IMR-90 (cell line): ENCODE results near the gene MCCD1. TPM values are rescaled to one million over a fixed set of nuclear protein-coding genes. Genes with fewer than 3 reads are reported as not detected.

Experiments used
- ATAC-seq: fragments of 200-7000 bp; cut with Tn5 transposase; 2 replicates; pipeline ENCODE4 v1.9.1; 2020; ENCODE audit warnings: low read depth, mild to moderate bottlenecking, moderate library complexity
- BruUV-seq: library from RNA; stranded (reverse); fragments of 400-500 nt; replicated peaks from 2 replicates; lab custom pipeline; 2021; lab: Mats Ljungman, UMichigan
- CTCF ChIA-PET: fragments of 300-600 bp; formaldehyde crosslinking; extraction: SDS; loops from one replicate; lab custom pipeline; 2021; ENCODE audit warnings: antibody characterized with exemption; lab: Yijun Ruan, JAX
- POLR2A ChIA-PET: fragments of 300-600 bp; sonication (Branson Sonifier 250); formaldehyde crosslinking; loops from one replicate; lab custom pipeline; 2022; ENCODE audit warnings: antibody characterized with exemption; ENCODE audit not compliant: unreplicated experiment; lab: Charles Lee
- DNase-seq: peaks from one replicate; pipeline ENCODE4 v3.0.0; 2013
- H2AFZ ChIP-seq: replicated peaks from 2 replicates; pipeline ENCODE3; 2013; ENCODE audit warnings: low read length, mild to moderate bottlenecking; ENCODE audit not compliant: poor library complexity
- H2AK5ac ChIP-seq: 2 replicates; pipeline ENCODE4 v1.6.1; 2013; ENCODE audit warnings: low read depth, low read length, inconsistent platforms
- H2AK9ac ChIP-seq: replicated peaks from 2 replicates; pipeline ENCODE3; 2013; ENCODE audit warnings: mild to moderate bottlenecking, low read depth, low read length, moderate library complexity; ENCODE audit not compliant: poor library complexity
- H2BK120ac ChIP-seq: 2 replicates; pipeline ENCODE4 v1.6.1; 2013; ENCODE audit warnings: low read depth, low read length, inconsistent platforms
- H2BK15ac ChIP-seq: 3 replicates; pipeline ENCODE4 v1.6.1; 2013; ENCODE audit warnings: low read depth, low read length, inconsistent platforms
- H2BK20ac ChIP-seq: 2 replicates; pipeline ENCODE4 v1.6.1; 2013; ENCODE audit warnings: low read depth, mild to moderate bottlenecking, inconsistent platforms, low read length, moderate library complexity
- H2BK5ac ChIP-seq: 2 replicates; pipeline ENCODE4 v1.6.1; 2013; ENCODE audit warnings: mild to moderate bottlenecking, low read depth, low read length, inconsistent platforms; ENCODE audit not compliant: poor library complexity, severe bottlenecking
- H3K14ac ChIP-seq: replicated peaks from 2 replicates; pipeline ENCODE4 v1.6.1; 2013; ENCODE audit warnings: low read depth, low read length, inconsistent platforms
- H3K18ac ChIP-seq: 2 replicates; pipeline ENCODE4 v1.6.1; 2013; ENCODE audit warnings: low read depth, low read length, control low read depth
- H3K23ac ChIP-seq: 2 replicates; pipeline ENCODE4 v1.6.1; 2013; ENCODE audit warnings: low read depth, low read length, inconsistent platforms
- H3K27ac ChIP-seq: 2 replicates; pipeline ENCODE4 v1.5.1; 2013; ENCODE audit warnings: mild to moderate bottlenecking, control low read depth, low read length; ENCODE audit not compliant: insufficient read depth
- H3K27me3 ChIP-seq: 2 replicates; pipeline ENCODE4 v1.6.1; 2013; ENCODE audit warnings: low read length; ENCODE audit not compliant: control insufficient read depth, insufficient read depth
- H3K36me3 ChIP-seq: 2 replicates; pipeline ENCODE4 v1.6.1; 2013; ENCODE audit warnings: low read length, mixed read lengths; ENCODE audit not compliant: control insufficient read depth, insufficient read depth
- H3K4ac ChIP-seq: 2 replicates; pipeline ENCODE4 v1.6.1; 2013; ENCODE audit warnings: low read depth, low read length, inconsistent platforms
- H3K4me1 ChIP-seq: 2 replicates; pipeline ENCODE4 v1.6.1; 2013; ENCODE audit warnings: low read length, mixed read lengths; ENCODE audit not compliant: control insufficient read depth, insufficient read depth
- H3K4me2 ChIP-seq: 2 replicates; pipeline ENCODE4 v1.6.1; 2013; ENCODE audit warnings: low read depth, mild to moderate bottlenecking, control low read depth, low read length, moderate library complexity
- H3K4me3 ChIP-seq: 2 replicates; pipeline ENCODE4 v1.5.1; 2013; ENCODE audit warnings: low read depth, mild to moderate bottlenecking, control low read depth, low read length, moderate library complexity; ENCODE audit not compliant: insufficient read depth
- H3K56ac ChIP-seq: 2 replicates; pipeline ENCODE4 v1.6.1; 2013; ENCODE audit warnings: low read length, inconsistent platforms; ENCODE audit not compliant: insufficient read depth; ENCODE audit errors: extremely low read depth
- H3K79me1 ChIP-seq, 2 experiments: 2 replicates each; pipeline ENCODE4 v1.6.1; 2013; ENCODE audit warnings: low read length in 2 of 2, inconsistent platforms in 1 of 2, low read depth in 1 of 2
- H3K9ac ChIP-seq: 2 replicates; pipeline ENCODE4 v1.6.1; 2013; ENCODE audit warnings: low read depth, low read length, control low read depth
- H3K9me1 ChIP-seq: 2 replicates; pipeline ENCODE4 v1.6.1; 2013; ENCODE audit warnings: low read length, inconsistent platforms; ENCODE audit not compliant: insufficient read depth
- H3K9me3 ChIP-seq: 2 replicates; pipeline ENCODE4 v1.6.1; 2013; ENCODE audit warnings: low read length; ENCODE audit not compliant: control insufficient read depth, insufficient read depth
- H4K20me1 ChIP-seq: 2 replicates; pipeline ENCODE4 v1.6.1; 2013; ENCODE audit warnings: low read length, inconsistent platforms; ENCODE audit not compliant: insufficient read depth
- H4K5ac ChIP-seq: 2 replicates; pipeline ENCODE4 v1.6.1; 2013; ENCODE audit warnings: mild to moderate bottlenecking, low read depth, low read length, control low read depth
- H4K8ac ChIP-seq, 2 experiments: 2 replicates each; pipeline ENCODE4 v1.6.1; 2013; ENCODE audit warnings: low read depth in 2 of 2, low read length in 2 of 2, control low read depth in 1 of 2, inconsistent platforms in 1 of 2
- H4K91ac ChIP-seq: 2 replicates; pipeline ENCODE4 v1.6.1; 2013; ENCODE audit warnings: low read depth, low read length, inconsistent platforms; ENCODE audit not compliant: insufficient read depth
- BHLHE40 ChIP-seq: fragments of 150-350 bp; IDR thresholded peaks from 2 replicates; pipeline ENCODE4 v1.6.1; 2016; ENCODE audit warnings: mild to moderate bottlenecking, low read depth, low read length
- CEBPB ChIP-seq: IDR thresholded peaks from 2 replicates; pipeline ENCODE4 v1.6.1; 2012; ENCODE audit warnings: low read depth, low read length, improper control_type of control experiment
- CHD1 ChIP-seq: IDR thresholded peaks from 2 replicates; pipeline ENCODE4 v1.6.1; 2012; ENCODE audit warnings: low read depth, low read length, improper control_type of control experiment
- FOS ChIP-seq: fragments of 150-350 bp; IDR thresholded peaks from 2 replicates; pipeline ENCODE4 v1.6.1; 2016; ENCODE audit warnings: low read depth, low read length
- MAFK ChIP-seq: IDR thresholded peaks from 2 replicates; pipeline ENCODE4 v1.6.1; 2012; ENCODE audit warnings: low read depth, low read length, improper control_type of control experiment
- MAZ ChIP-seq: IDR thresholded peaks from 2 replicates; pipeline ENCODE4 v1.6.1; 2012; ENCODE audit warnings: low read depth, mild to moderate bottlenecking, low read length, improper control_type of control experiment, moderate library complexity, borderline replicate concordance
- MXI1 ChIP-seq: IDR thresholded peaks from 2 replicates; pipeline ENCODE4 v1.6.1; 2012; ENCODE audit warnings: low read depth, mild to moderate bottlenecking, low read length, moderate library complexity, borderline replicate concordance
- NFE2L2 ChIP-seq: fragments of 150-350 bp; IDR thresholded peaks from 2 replicates; pipeline ENCODE4 v1.6.1; 2016; ENCODE audit warnings: low read depth, mild to moderate bottlenecking, low read length
- POLR2A ChIP-seq: IDR thresholded peaks from 2 replicates; pipeline ENCODE4 v1.6.1; 2012; ENCODE audit warnings: mild to moderate bottlenecking, low read depth, low read length
- RAD21 ChIP-seq: IDR thresholded peaks from 2 replicates; pipeline ENCODE4 v1.6.1; 2012; ENCODE audit warnings: low read length, improper control_type of control experiment
- RCOR1 ChIP-seq: IDR thresholded peaks from 2 replicates; pipeline ENCODE4 v1.6.1; 2012; ENCODE audit warnings: mild to moderate bottlenecking, low read length, improper control_type of control experiment; ENCODE audit not compliant: insufficient replicate concordance
- RFX5 ChIP-seq: IDR thresholded peaks from 2 replicates; pipeline ENCODE4 v1.8.0; 2012; ENCODE audit warnings: low read depth, mild to moderate bottlenecking, low read length, moderate library complexity
- SMC3 ChIP-seq: fragments of 150-350 bp; IDR thresholded peaks from 2 replicates; pipeline ENCODE4 v1.6.1; 2016; ENCODE audit warnings: low read depth, mild to moderate bottlenecking, antibody characterized with exemption, low read length, moderate library complexity
- WGBS, 2 experiments: methylation state at CpG; one replicate each; pipeline versions ENCODE4 v1.1.5 to v1.1.7; 2013; ENCODE audit warnings: missing lambda C conversion rate in 2 of 2; ENCODE audit not compliant: insufficient read length in 1 of 2; ENCODE audit errors: extremely low coverage in 2 of 2; 5-methylcytosine and 5-hydroxymethylcytosine counted together
- dilution Hi-C: fragments of 300-500 bp; cut with HindIII; formaldehyde crosslinking; loops from one replicate; pipeline ENCODE4 v1.14.3; 2018; ENCODE audit warnings: low sequenced_read_pairs; ENCODE audit not compliant: unreplicated experiment
- in situ Hi-C: fragments of 300-500 bp; cut with MboI; formaldehyde crosslinking; loops from 3 replicates; pipeline ENCODE4 v1.14.3; 2019; ENCODE audit warnings: low sequenced_read_pairs, inconsistent platforms, mixed read lengths
- intact Hi-C: fragments of 100-400 bp; cut with micrococcal nuclease; formaldehyde crosslinking; loops from 2 replicates; pipeline ENCODE4 v1.10.0; 2022
- polyA plus RNA-seq, 3 experiments: library from polyadenylated mRNA; depleted of rRNA; stranded (reverse); fragments of >200 nt; gene quantifications; 2 replicates each; pipeline ENCODE4 v1.2.3, GENCODE V29; 2012; ENCODE audit warnings: low replicate concordance in 1 of 3
- total RNA-seq: library from RNA; depleted of rRNA; stranded (reverse); fragments of >200 nt; gene quantifications from 2 replicates; pipeline ENCODE4 v1.2.3, GENCODE V29; 2012
- TF ChIP-seq, protein P1 (sequence below): conservative IDR thresholded peaks from 2 replicates; pipeline ENCODE4 v1.5.1; 2012; ENCODE audit warnings: mild to moderate bottlenecking, low read depth, low read length, improper control_type of control experiment
- TF ChIP-seq, protein P2 (sequence below): fragments of 150-350 bp; IDR thresholded peaks from 2 replicates; pipeline ENCODE4 v1.6.1; 2016; ENCODE audit warnings: low read depth, mild to moderate bottlenecking, low read length, moderate library complexity, borderline replicate concordance
- TF ChIP-seq, protein P3 (sequence below): fragments of 150-350 bp; IDR thresholded peaks from 2 replicates; pipeline ENCODE4 v1.6.1; 2017; ENCODE audit warnings: mild to moderate bottlenecking, antibody characterized with exemption, low read length, low read depth

MCCD1 gene
- total and polyA plus RNA-seq, 2 of the 4 experiments (the other 2 are of a cell fraction), result not detected

DNA sequence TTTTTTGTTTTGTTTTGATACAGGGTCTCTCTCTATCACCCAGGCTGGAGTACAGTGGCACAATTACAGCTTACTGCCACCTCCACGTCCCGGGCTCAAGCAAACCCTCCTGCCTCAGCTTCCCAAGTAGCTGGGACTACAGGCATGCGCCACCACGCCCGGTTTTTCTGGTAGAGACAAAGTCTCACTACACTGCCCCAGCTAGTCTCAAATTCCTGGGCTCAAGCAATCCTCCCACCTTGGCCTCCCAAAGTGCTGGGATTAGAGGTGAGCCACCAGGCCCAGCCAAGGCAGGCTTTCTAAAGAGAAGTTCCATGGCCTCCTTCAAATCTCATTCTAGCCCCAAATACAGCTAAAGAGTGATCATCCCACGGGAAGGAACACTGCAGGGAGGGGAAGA is 5.2 kb downstream of the MCCD1 start:
- Histone ChIP-seq H4K20me1 (peaks cover 89% of the 10 kb centered on the region), H4K8ac (no peak overlapping the region), H2AK9ac (no peak overlapping the region), H3K4me2 (no peak overlapping the region), H3K14ac (no peak overlapping the region), H3K36me3 (peaks cover 80% of the 10 kb centered on the region), H4K91ac (no peak overlapping the region), H3K18ac (no peak overlapping the region), H2BK15ac (no peak overlapping the region), H3K4me3 (no peak overlapping the region), H3K79me1 (peaks cover 44 to 74% of the 10 kb centered on the region in 2 experiments), H3K4ac (no peak overlapping the region), H3K9ac (no peak overlapping the region), H4K5ac (no peak overlapping the region), H3K4me1 (peaks cover 2% of the 10 kb centered on the region; the same call in 1 of the 2 replicates), H3K27me3 (no peaks in the 10 kb centered on the region), H2BK5ac (no peak overlapping the region), H3K9me3 (no peaks in the 10 kb centered on the region), H2AK5ac (no peak overlapping the region), H3K27ac (no peak overlapping the region), H3K56ac (no peak overlapping the region), H3K9me1 (0 out of 2 replicates have a peak, but pooled peaks cover 10% of the 10 kb centered on the region), H2BK120ac (no peak overlapping the region), H2AFZ (no peak overlapping the region), H2BK20ac (no peak overlapping the region), H3K23ac (no peak overlapping the region)
- dilution Hi-C loops (no loop called here), intact Hi-C loops (no loop called here), in situ Hi-C loops (no loop called here)
- no peak for DNase-seq
- TF ChIP-seq NFE2L2, result no peak
- TF ChIP-seq MAFK, result no peak
- no peak for TF ChIP-seq CHD1
- no peak for TF ChIP-seq MXI1
- TF ChIP-seq MAZ, result no peak
- TF ChIP-seq, protein P1, sequence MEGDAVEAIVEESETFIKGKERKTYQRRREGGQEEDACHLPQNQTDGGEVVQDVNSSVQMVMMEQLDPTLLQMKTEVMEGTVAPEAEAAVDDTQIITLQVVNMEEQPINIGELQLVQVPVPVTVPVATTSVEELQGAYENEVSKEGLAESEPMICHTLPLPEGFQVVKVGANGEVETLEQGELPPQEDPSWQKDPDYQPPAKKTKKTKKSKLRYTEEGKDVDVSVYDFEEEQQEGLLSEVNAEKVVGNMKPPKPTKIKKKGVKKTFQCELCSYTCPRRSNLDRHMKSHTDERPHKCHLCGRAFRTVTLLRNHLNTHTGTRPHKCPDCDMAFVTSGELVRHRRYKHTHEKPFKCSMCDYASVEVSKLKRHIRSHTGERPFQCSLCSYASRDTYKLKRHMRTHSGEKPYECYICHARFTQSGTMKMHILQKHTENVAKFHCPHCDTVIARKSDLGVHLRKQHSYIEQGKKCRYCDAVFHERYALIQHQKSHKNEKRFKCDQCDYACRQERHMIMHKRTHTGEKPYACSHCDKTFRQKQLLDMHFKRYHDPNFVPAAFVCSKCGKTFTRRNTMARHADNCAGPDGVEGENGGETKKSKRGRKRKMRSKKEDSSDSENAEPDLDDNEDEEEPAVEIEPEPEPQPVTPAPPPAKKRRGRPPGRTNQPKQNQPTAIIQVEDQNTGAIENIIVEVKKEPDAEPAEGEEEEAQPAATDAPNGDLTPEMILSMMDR, result no peak
- TF ChIP-seq RFX5, result no peak
- no peak for TF ChIP-seq POLR2A
- TF ChIP-seq RAD21, result no peak
- no peak for TF ChIP-seq RCOR1
- TF ChIP-seq, protein P2, sequence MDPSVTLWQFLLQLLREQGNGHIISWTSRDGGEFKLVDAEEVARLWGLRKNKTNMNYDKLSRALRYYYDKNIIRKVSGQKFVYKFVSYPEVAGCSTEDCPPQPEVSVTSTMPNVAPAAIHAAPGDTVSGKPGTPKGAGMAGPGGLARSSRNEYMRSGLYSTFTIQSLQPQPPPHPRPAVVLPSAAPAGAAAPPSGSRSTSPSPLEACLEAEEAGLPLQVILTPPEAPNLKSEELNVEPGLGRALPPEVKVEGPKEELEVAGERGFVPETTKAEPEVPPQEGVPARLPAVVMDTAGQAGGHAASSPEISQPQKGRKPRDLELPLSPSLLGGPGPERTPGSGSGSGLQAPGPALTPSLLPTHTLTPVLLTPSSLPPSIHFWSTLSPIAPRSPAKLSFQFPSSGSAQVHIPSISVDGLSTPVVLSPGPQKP, result no peak
- TF ChIP-seq SMC3, result no peak
- TF ChIP-seq CEBPB, result no peak
- TF ChIP-seq, protein P3, sequence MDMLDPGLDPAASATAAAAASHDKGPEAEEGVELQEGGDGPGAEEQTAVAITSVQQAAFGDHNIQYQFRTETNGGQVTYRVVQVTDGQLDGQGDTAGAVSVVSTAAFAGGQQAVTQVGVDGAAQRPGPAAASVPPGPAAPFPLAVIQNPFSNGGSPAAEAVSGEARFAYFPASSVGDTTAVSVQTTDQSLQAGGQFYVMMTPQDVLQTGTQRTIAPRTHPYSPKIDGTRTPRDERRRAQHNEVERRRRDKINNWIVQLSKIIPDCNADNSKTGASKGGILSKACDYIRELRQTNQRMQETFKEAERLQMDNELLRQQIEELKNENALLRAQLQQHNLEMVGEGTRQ, result no peak
- TF ChIP-seq BHLHE40, result no peak
- TF ChIP-seq FOS, result no peak
- CTCF ChIA-PET, result no interaction called here
- no CpG with 5 or more reads among the region's 6 CpGs for WGBS, 2 experiments
- no TSS peak for BruUV-seq
- POLR2A ChIA-PET, result no interaction called here
- ATAC-seq, result no peak
